K562 (cell line): ENCODE results near the gene DMD. TPM values are rescaled to one million over a fixed set of nuclear protein-coding genes. Genes with fewer than 3 reads are reported as not detected.

Experiments used
- ATAC-seq: fragments of 200-7000 bp; cut with Tn5 transposase; 3 replicates; pipeline ENCODE4 v1.9.1; 2020; ENCODE audit warnings: moderate library complexity
- BruUV-seq: library from RNA; stranded (reverse); fragments of 400-500 nt; replicated peaks from 2 replicates; lab custom pipeline; 2021; lab: Mats Ljungman, UMichigan
- CTCF ChIA-PET: fragments of 300-600 bp; formaldehyde crosslinking; extraction: SDS; loops from one replicate; lab custom pipeline; 2021; ENCODE audit warnings: low intra/inter-chr PET ratio; lab: Yijun Ruan, JAX
- POLR2A ChIA-PET: fragments of 300-600, 350-650 bp; sonication (Branson Sonifier 250); formaldehyde crosslinking; extraction: SDS; loops from one replicate; lab custom pipeline; 2021; ENCODE audit warnings: antibody characterized with exemption, inconsistent platforms; lab: Yijun Ruan, JAX
- DNase-seq, 4 experiments: peaks; one replicate each; pipeline versions ENCODE4 v3.0.0 to v3.0.0-alpha.2; 2011 to 2018; ENCODE audit warnings: low spot score in 3 of 4, mixed read lengths in 3 of 4; ENCODE audit errors: extremely low read depth in 1 of 4
- FAIRE-seq: peaks from 2 replicates; lab custom pipeline; 2011; peaks lifted over from hg19 to GRCh38; lab: Jason Lieb, UNC
- H2AFZ ChIP-seq: 2 replicates; pipeline ENCODE4 v1.6.0; 2011; ENCODE audit warnings: low read depth, low read length, control low read depth, inconsistent platforms
- H3K27ac ChIP-seq: fragments of 200-600 bp; 3 replicates; pipeline ENCODE4 v1.8.0; 2011; ENCODE audit warnings: low read depth, mild to moderate bottlenecking, control low read depth, inconsistent platforms, low read length, moderate library complexity, mixed read lengths; ENCODE audit errors: extremely low read depth
- H3K27me3 ChIP-seq, 2 experiments: fragments of 300-600 bp in 1 of 2; 2 replicates in 1 of 2; 3 replicates in 1 of 2; pipeline versions ENCODE4 v1.6.0 to v1.8.0; 2011; ENCODE audit warnings: inconsistent platforms in 2 of 2, low read length in 2 of 2, mild to moderate bottlenecking in 1 of 2, mixed read lengths in 1 of 2, moderate library complexity in 1 of 2; ENCODE audit not compliant: control insufficient read depth in 2 of 2, insufficient read depth in 2 of 2
- H3K36me3 ChIP-seq: fragments of 300-600 bp; 3 replicates; pipeline ENCODE4 v1.8.0; 2011; ENCODE audit warnings: mild to moderate bottlenecking, low read length, inconsistent platforms; ENCODE audit not compliant: control insufficient read depth, insufficient read depth
- H3K4me1 ChIP-seq, 2 experiments: fragments of 200-600 bp in 1 of 2; replicated peaks in 1 of 2; 2 replicates in 1 of 2; 3 replicates in 1 of 2; pipeline versions ENCODE4 v1.5.1 to v1.8.0; 2011; ENCODE audit warnings: inconsistent platforms in 2 of 2, low read length in 2 of 2, mild to moderate bottlenecking in 1 of 2, mixed read lengths in 1 of 2, moderate library complexity in 1 of 2; ENCODE audit not compliant: control insufficient read depth in 2 of 2, insufficient read depth in 2 of 2
- H3K4me2 ChIP-seq: 2 replicates; pipeline ENCODE4 v1.6.1; 2011; ENCODE audit warnings: low read length, control low read depth, inconsistent platforms, mixed read lengths; ENCODE audit not compliant: insufficient read depth
- H3K4me3 ChIP-seq: fragments of 200-600 bp; sonication (generic), shearing (Covaris generic); 2 replicates; pipeline ENCODE4 v1.5.1; 2016; ENCODE audit warnings: control low read depth, inconsistent platforms
- H3K79me2 ChIP-seq: fragments of 200-600 bp; 3 replicates; pipeline ENCODE4 v1.8.0; 2011; ENCODE audit warnings: low read length, inconsistent platforms; ENCODE audit not compliant: control insufficient read depth, insufficient read depth
- H3K9ac ChIP-seq, 2 experiments: 2 replicates each; pipeline versions ENCODE4 v1.6.0 to v1.6.1; 2011; ENCODE audit warnings: low read depth in 2 of 2, low read length in 2 of 2, control low read depth in 1 of 2, inconsistent platforms in 1 of 2, mild to moderate bottlenecking in 1 of 2, mixed read lengths in 1 of 2; ENCODE audit not compliant: insufficient read depth in 1 of 2
- H3K9me1 ChIP-seq: one replicate; pipeline ENCODE4 v1.6.0; 2011; ENCODE audit warnings: inconsistent platforms, mild to moderate bottlenecking, low read length, moderate library complexity; ENCODE audit not compliant: control insufficient read depth, insufficient read depth
- H3K9me3 ChIP-seq: replicated peaks from 2 replicates; pipeline ENCODE4 v1.5.1; 2011; ENCODE audit warnings: low read depth, low read length, inconsistent platforms; ENCODE audit not compliant: control insufficient read depth, insufficient read depth
- H4K20me1 ChIP-seq: replicated peaks from 2 replicates; pipeline ENCODE4 v1.6.1; 2011; ENCODE audit warnings: low read length, inconsistent platforms, mixed read lengths; ENCODE audit not compliant: control insufficient read depth, insufficient read depth
- ARID4B ChIP-seq: sonication (generic); formaldehyde crosslinking; IDR thresholded peaks from 2 replicates; pipeline ENCODE4 v1.8.0; 2022; ENCODE audit warnings: mild to moderate bottlenecking, missing genetic modification reagents
- E2F5 ChIP-seq: sonication (generic); formaldehyde crosslinking; IDR thresholded peaks from 2 replicates; pipeline ENCODE4 v1.8.0; 2022; ENCODE audit warnings: mild to moderate bottlenecking, missing genetic modification reagents
- MEIS2 ChIP-seq: fragments of 450-650 bp; IDR thresholded peaks from 2 replicates; pipeline ENCODE4 v1.6.1; 2014; ENCODE audit warnings: mild to moderate bottlenecking; ENCODE audit not compliant: partially characterized antibody
- TGIF2 ChIP-seq: sonication (generic); formaldehyde crosslinking; IDR thresholded peaks from 2 replicates; pipeline ENCODE4 v1.8.1; 2022; ENCODE audit warnings: mild to moderate bottlenecking, missing genetic modification reagents, moderate library complexity
- ZNF133 ChIP-seq: fragments of 250-450 bp; sonication (Bioruptor Pico); IDR thresholded peaks from 2 replicates; pipeline ENCODE4 v1.4.0; 2020; ENCODE audit warnings: mild to moderate bottlenecking
- WGBS: fragments of 100-300 bp; shearing (Covaris generic); methylation state at CpG from one replicate; pipeline ENCODE4 v1.1.6; 2016; ENCODE audit warnings: low coverage, mixed read lengths; ENCODE audit not compliant: insufficient coverage; ENCODE audit errors: missing lambda C conversion rate; 5-methylcytosine and 5-hydroxymethylcytosine counted together
- in situ Hi-C: fragments of 300-500 bp; cut with MboI; formaldehyde crosslinking; loops from 4 replicates; pipeline ENCODE4 v1.15.0; 2018; ENCODE audit warnings: inconsistent platforms, mixed read lengths
- intact Hi-C: fragments of 100-400 bp; cut with micrococcal nuclease; formaldehyde crosslinking; loops from 2 replicates; pipeline ENCODE4 v1.14.2; 2022
- polyA plus RNA-seq, 8 experiments: library from polyadenylated mRNA; depleted of rRNA in 4 of 8; stranded (reverse) in 5 of 8; unstranded in 3 of 8; fragments of >200 nt; fragmentation: Nextera tagmentation in 2 of 8; fragmentation: Illumina TruSeq in 1 of 8; extraction: Ambion mirVana in 2 of 8; extraction: Trizol in 1 of 8; gene quantifications; 2 replicates each; pipeline versions ENCODE4 v1.2.1 to v1.2.3, GENCODE V29; 2011 to 2014; ENCODE audit warnings: inconsistent platforms in 1 of 8, missing spikeins in 1 of 8
- total RNA-seq, 7 experiments: library from RNA; depleted of rRNA in 6 of 7; stranded (reverse); fragments of >200 nt in 6 of 7; fragmentation: Illumina TruSeq in 2 of 7; extraction: Trizol in 2 of 7; gene quantifications; 2 replicates each; pipeline versions ENCODE4 v1.2.1 to v1.2.3, GENCODE V29; 2011 to 2021; ENCODE audit warnings: low replicate concordance in 1 of 7

DMD gene
- total and polyA plus RNA-seq, 9 of the 15 experiments (the other 6 are each of a cell fraction or from before 2014, with no cell fraction given), result 3.8 to 20.4 (median 11.4) TPM

- no peak for FAIRE-seq
Measured at GRCh38 chrX:31854716-31855115, 1356.6 kb downstream of the DMD start.

More at GRCh38 chrX:31854716-31855115, 1356.6 kb downstream of the DMD start:
- Histone ChIP-seq H3K27me3 (no peaks in the 10 kb centered on the region), H3K9ac (no peak overlapping the region), H3K79me2 (peaks cover 11% of the 10 kb centered on the region), H3K4me1 (peaks cover 0 to 1% of the 10 kb centered on the region in 2 experiments; a peak in 2 of 5 replicates), H4K20me1 (no peaks in the 10 kb centered on the region), H3K27ac (no peak overlapping the region), H3K9me3 (no peaks in the 10 kb centered on the region), H3K9me1 (no peaks in the 10 kb centered on the region), H2AFZ (no peak overlapping the region), H3K4me3 (no peak overlapping the region), H3K36me3 (no peaks in the 10 kb centered on the region), H3K4me2 (no peak overlapping the region)
- 68% methylated on average over 5 of the region's 5 CpGs for WGBS
- ATAC-seq (no peak), DNase-seq (no peak)
- ChIA-PET POLR2A (no interaction called here), CTCF (no interaction called here)
- in situ Hi-C loops, result no loop called here
- no TSS peak for BruUV-seq
- intact Hi-C loops, result no loop called here
- TF ChIP-seq ZNF133 (CRISPR knock-in tag) (no peak), MEIS2 (no peak), ARID4B (no peak), TGIF2 (CRISPR knock-in tag) (no peak), E2F5 (no peak)
